OCI-LY1 (cell line): Measurements from ENCODE around the gene DENND1A.

ENCODE experiments used
- CTCF ChIP-seq: fragments of 200-600 bp; sonication (generic), shearing (Covaris generic); IDR thresholded peaks from 2 replicates; pipeline ENCODE4 v1.5.1; 2017; ENCODE audit warnings: mild to moderate bottlenecking, antibody characterized with exemption, low read length, moderate library complexity, mixed read lengths
- EZH2 ChIP-seq: fragments of 200-600 bp; sonication (generic), shearing (Covaris generic); IDR thresholded peaks from 2 replicates; pipeline ENCODE4 v1.8.0; 2017; ENCODE audit warnings: borderline replicate concordance, mixed run types, mild to moderate bottlenecking, antibody characterized with exemption, low read length, moderate library complexity, mixed read lengths

- no peak for TF ChIP-seq CTCF
- no peak for TF ChIP-seq EZH2
Observed at GRCh38 chr9:123541411-123541810, 388.5 kb downstream of the DENND1A start.
